GM23248 (cell line): Measurements from ENCODE around the gene ERO1B. TPM values are rescaled to one million over a fixed set of nuclear protein-coding genes. Genes with fewer than 3 reads are reported as not detected.

Experiments used
- DNase-seq: peaks from one replicate; pipeline ENCODE4 v3.0.0-alpha.2; 2015
- H2AFZ ChIP-seq: fragments of 200-600 bp; sonication (generic); 2 replicates; pipeline ENCODE4 v1.6.1; 2016; ENCODE audit warnings: antibody characterized with exemption
- H3F3A ChIP-seq: fragments of 200-600 bp; sonication (generic); 2 replicates; pipeline ENCODE4 v1.6.1; 2016; ENCODE audit warnings: mild to moderate bottlenecking, antibody characterized with exemption, mixed run types; ENCODE audit not compliant: insufficient read depth
- H3K27ac ChIP-seq: fragments of 200-600 bp; sonication (generic); 2 replicates; pipeline ENCODE4 v1.5.1; 2016; ENCODE audit warnings: mild to moderate bottlenecking
- H3K27me3 ChIP-seq: fragments of 200-600 bp; sonication (generic); replicated peaks from 2 replicates; pipeline ENCODE4 v1.6.1; 2016; ENCODE audit warnings: mild to moderate bottlenecking; ENCODE audit not compliant: insufficient read depth
- H3K36me3 ChIP-seq: fragments of 200-600 bp; sonication (generic); 2 replicates; pipeline ENCODE4 v1.6.1; 2016; ENCODE audit warnings: low read depth, mild to moderate bottlenecking
- H3K4me1 ChIP-seq: fragments of 200-600 bp; sonication (generic); 2 replicates; pipeline ENCODE4 v1.6.1; 2016; ENCODE audit warnings: mild to moderate bottlenecking; ENCODE audit not compliant: insufficient read depth
- H3K4me2 ChIP-seq: fragments of 200-600 bp; sonication (generic); one replicate; pipeline ENCODE4 v1.6.1; 2016; ENCODE audit warnings: mild to moderate bottlenecking; ENCODE audit not compliant: unreplicated experiment
- H3K4me3 ChIP-seq: fragments of 200-600 bp; sonication (generic); 2 replicates; pipeline ENCODE4 v1.5.1; 2016; ENCODE audit warnings: mild to moderate bottlenecking
- H3K79me2 ChIP-seq: fragments of 200-600 bp; sonication (generic); 2 replicates; pipeline ENCODE4 v1.6.1; 2016; ENCODE audit warnings: mild to moderate bottlenecking; ENCODE audit not compliant: insufficient read depth
- H3K9ac ChIP-seq: fragments of 200-600 bp; sonication (generic); 2 replicates; pipeline ENCODE4 v1.6.1; 2016; ENCODE audit warnings: mild to moderate bottlenecking
- H3K9me2 ChIP-seq: fragments of 200-600 bp; sonication (generic); 2 replicates; pipeline ENCODE4 v1.6.1; 2016; ENCODE audit warnings: mixed run types, mild to moderate bottlenecking, moderate library complexity; ENCODE audit not compliant: insufficient read depth
- H3K9me3 ChIP-seq: fragments of 200-600 bp; sonication (generic); one replicate; pipeline ENCODE4 v1.6.1; 2017; ENCODE audit warnings: low read depth
- H4K20me1 ChIP-seq: fragments of 200-600 bp; sonication (generic); 2 replicates; pipeline ENCODE4 v1.6.0; 2016; ENCODE audit not compliant: insufficient read depth
- EZH2 ChIP-seq: fragments of 200-600 bp; sonication (generic); IDR thresholded peaks from 2 replicates; pipeline ENCODE4 v1.6.1; 2018; ENCODE audit warnings: antibody characterized with exemption, mild to moderate bottlenecking; ENCODE audit not compliant: insufficient read depth, poor library complexity, severe bottlenecking
- EZH2phosphoT487 ChIP-seq: fragments of 200-600 bp; sonication (generic); IDR thresholded peaks from 2 replicates; pipeline ENCODE4 v1.6.1; 2018; ENCODE audit warnings: antibody characterized with exemption, moderate library complexity, mild to moderate bottlenecking, low read depth; ENCODE audit not compliant: insufficient read depth
- WGBS, 2 experiments: methylation state at CpG; one replicate each; pipeline ENCODE4 v1.1.6; 2015 to 2017; ENCODE audit warnings: low lambda C conversion rate in 2 of 2, low coverage in 1 of 2; ENCODE audit errors: missing lambda C conversion rate in 2 of 2; 5-methylcytosine and 5-hydroxymethylcytosine counted together
- in situ Hi-C: fragments of 300-500 bp; cut with MboI; formaldehyde crosslinking; loops from 2 replicates; pipeline ENCODE4 v1.15.0; 2020
- polyA plus RNA-seq: library from polyadenylated mRNA; unstranded; fragments of >200 nt; fragmentation: Nextera tagmentation; extraction: Ambion mirVana; gene quantifications from 2 replicates; pipeline ENCODE4 v1.2.1, GENCODE V29; 2016
- total RNA-seq: library from RNA; depleted of rRNA; stranded (reverse); fragments of >200 nt; shearing (Covaris generic); gene quantifications from 2 replicates; pipeline ENCODE4 v1.2.3, GENCODE V29; 2014

Gene ERO1B
- total and polyA plus RNA-seq, 2 experiments from 2014 or later: 1.7 to 1.9 TPM

DNA sequence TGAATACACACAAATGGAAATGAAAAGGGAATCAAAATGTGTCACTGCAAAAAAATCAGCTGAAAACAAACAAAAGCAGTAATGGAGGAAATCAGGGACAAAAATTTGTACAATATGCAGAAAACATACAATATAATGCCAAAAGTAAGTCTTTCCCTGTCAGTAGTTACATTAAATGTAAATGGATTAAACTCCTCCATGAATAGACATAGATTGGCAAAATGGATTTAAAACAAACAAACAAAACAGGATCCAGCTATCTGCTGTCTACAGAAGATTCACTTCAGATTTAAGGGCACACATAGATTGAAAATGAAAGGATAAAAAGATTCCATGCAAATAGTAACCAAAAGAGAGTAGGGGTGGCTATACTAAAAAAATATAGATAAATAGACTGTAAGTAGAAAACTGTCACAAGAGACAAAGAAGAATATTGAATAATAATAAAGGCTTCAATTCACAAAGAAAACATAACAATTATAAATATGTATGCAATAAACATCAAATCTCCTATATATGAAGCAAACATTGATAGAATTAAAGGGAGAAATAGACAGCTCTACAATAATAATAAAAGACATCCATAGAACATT is 42.2 kb upstream of the ERO1B start:
- no peak overlapping the region for H3K4me3 ChIP-seq
- no peaks in the 10 kb centered on the region for H3K9me2 ChIP-seq
- H3K9me3 ChIP-seq: peaks cover 9% of the 10 kb centered on the region
- no peak overlapping the region for H3K27ac ChIP-seq
- H3K9ac ChIP-seq: no peak overlapping the region
- TF ChIP-seq EZH2phosphoT487 (no peak), EZH2 (no peak)
- H4K20me1 ChIP-seq: no peaks in the 10 kb centered on the region
- H3K36me3 ChIP-seq: no peaks in the 10 kb centered on the region
- in situ Hi-C loops: no loop called here
- no peaks in the 10 kb centered on the region for H3F3A ChIP-seq
- no peak overlapping the region for H3K4me2 ChIP-seq
- no peaks in the 10 kb centered on the region for H3K4me1 ChIP-seq
- DNase-seq: no peak
- H3K27me3 ChIP-seq: no peaks in the 10 kb centered on the region
- no peaks in the 10 kb centered on the region for H3K79me2 ChIP-seq
- H2AFZ ChIP-seq: no peak overlapping the region

DNA sequence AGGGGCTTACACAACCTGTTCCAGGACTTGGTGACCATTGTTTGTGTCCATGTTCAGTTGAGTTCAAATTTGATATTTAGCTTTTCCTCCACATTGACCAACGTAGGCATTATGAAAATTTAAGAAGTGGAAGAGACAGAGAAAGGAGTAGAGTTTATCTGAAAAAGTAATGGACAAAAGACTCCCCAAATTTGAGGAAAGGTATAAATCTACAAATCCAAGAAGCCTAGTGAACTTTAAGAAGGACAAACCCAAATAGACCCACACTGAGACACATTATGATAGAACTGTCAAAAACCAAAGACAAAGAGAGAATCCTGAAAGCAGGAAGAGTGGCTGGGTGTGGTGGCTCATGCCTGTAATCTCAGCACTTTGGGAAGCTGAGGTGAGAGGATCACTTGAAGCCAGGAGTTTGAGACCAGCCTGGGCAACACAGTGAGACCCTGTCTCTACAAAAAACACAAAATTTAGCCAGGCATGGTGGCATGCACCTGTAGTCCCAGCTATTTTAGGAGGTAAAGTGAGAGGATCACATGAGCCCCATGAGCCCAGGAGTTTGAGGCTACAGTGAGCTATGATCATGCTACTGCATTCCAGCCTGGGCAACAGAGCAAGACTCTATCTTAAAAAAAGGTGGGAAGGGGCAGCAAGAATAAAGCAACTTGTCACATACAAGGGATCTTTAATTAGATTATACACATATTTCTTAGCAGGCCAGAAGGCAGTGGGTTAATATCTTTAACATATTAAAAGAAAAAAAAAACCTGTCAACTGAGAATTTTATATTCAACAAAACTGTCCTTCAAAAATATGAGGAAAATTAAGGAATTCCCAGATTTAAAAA is 41.0 kb upstream of the ERO1B start:
- H4K20me1 ChIP-seq: no peaks in the 10 kb centered on the region
- no peaks in the 10 kb centered on the region for H3K27me3 ChIP-seq
- H3K79me2 ChIP-seq: no peaks in the 10 kb centered on the region
- no peaks in the 10 kb centered on the region for H3K9me2 ChIP-seq
- no peak overlapping the region for H3K27ac ChIP-seq
- in situ Hi-C loops: no loop called here
- peaks cover 9% of the 10 kb centered on the region for H3K9me3 ChIP-seq
- H3F3A ChIP-seq: no peaks in the 10 kb centered on the region
- TF ChIP-seq EZH2: no peak
- no peak for TF ChIP-seq EZH2phosphoT487
- no peak overlapping the region for H3K9ac ChIP-seq
- DNase-seq: no peak
- H3K4me3 ChIP-seq: no peak overlapping the region
- no peak overlapping the region for H3K4me2 ChIP-seq
- H2AFZ ChIP-seq: no peak overlapping the region
- no peaks in the 10 kb centered on the region for H3K36me3 ChIP-seq
- WGBS, 2 experiments: 0 to 8% methylated on average over 1 of the region's 1 CpG
- H3K4me1 ChIP-seq: no peaks in the 10 kb centered on the region

DNA sequence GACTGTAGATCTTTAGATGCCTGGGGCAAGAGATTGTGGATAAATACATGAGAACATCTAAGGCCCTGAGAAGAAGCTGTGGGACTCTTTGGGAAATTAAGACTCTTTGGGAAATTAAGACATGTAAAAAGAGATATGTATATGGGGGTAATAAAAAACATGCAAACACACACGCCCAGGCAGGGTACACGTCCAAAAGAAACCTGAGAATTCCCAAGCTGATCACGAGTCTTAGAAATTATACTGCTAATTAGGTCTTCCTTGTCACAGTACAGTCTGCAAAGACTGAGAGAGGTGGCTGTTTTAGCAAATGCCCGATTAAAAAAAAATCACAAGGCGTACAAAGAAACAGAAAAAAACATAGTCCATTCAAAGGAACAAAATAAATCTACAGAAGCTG is 39.3 kb upstream of the ERO1B start:
- DNase-seq: no peak
- no peaks in the 10 kb centered on the region for H3K4me1 ChIP-seq
- no peaks in the 10 kb centered on the region for H3K36me3 ChIP-seq
- H4K20me1 ChIP-seq: no peaks in the 10 kb centered on the region
- no peak overlapping the region for H2AFZ ChIP-seq
- in situ Hi-C loops: no loop called here
- no peak overlapping the region for H3K27ac ChIP-seq
- H3K9ac ChIP-seq: no peak overlapping the region
- H3K9me3 ChIP-seq: peaks cover 9% of the 10 kb centered on the region
- no peaks in the 10 kb centered on the region for H3K79me2 ChIP-seq
- no peaks in the 10 kb centered on the region for H3F3A ChIP-seq
- TF ChIP-seq EZH2 (no peak), EZH2phosphoT487 (no peak)
- no peak overlapping the region for H3K4me2 ChIP-seq
- no peaks in the 10 kb centered on the region for H3K9me2 ChIP-seq
- no peak overlapping the region for H3K4me3 ChIP-seq
- no peaks in the 10 kb centered on the region for H3K27me3 ChIP-seq
- WGBS, 2 experiments: 9 to 12% methylated on average over 5 of the region's 5 CpGs

DNA sequence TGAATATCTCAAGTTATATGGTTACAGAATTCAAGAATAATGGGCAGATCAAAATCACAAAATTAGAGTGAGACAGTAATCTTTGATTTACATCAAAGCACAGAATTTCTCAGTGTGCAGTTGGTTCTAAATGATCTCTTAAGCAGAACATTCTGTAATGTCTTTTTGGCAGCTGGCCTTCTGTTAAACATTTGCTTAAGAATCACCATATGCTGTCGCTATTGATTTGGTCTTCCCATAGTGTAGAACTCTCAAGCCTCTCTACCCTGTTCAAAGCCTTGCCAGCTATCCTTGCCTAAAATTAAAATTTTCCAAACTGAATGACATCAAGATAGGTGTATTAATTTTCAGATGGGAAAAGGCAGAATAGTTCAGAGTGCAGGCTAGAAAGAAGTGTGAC is 38.9 kb upstream of the ERO1B start:
- H3K4me3 ChIP-seq: no peak overlapping the region
- in situ Hi-C loops: no loop called here
- no peaks in the 10 kb centered on the region for H3K79me2 ChIP-seq
- H3K9ac ChIP-seq: no peak overlapping the region
- no peaks in the 10 kb centered on the region for H4K20me1 ChIP-seq
- no peak for DNase-seq
- H3K27ac ChIP-seq: no peak overlapping the region
- no peak overlapping the region for H2AFZ ChIP-seq
- no peaks in the 10 kb centered on the region for H3F3A ChIP-seq
- no peaks in the 10 kb centered on the region for H3K27me3 ChIP-seq
- H3K4me1 ChIP-seq: no peaks in the 10 kb centered on the region
- H3K9me3 ChIP-seq: peaks cover 9% of the 10 kb centered on the region
- TF ChIP-seq EZH2phosphoT487 (no peak), EZH2 (no peak)
- no peaks in the 10 kb centered on the region for H3K36me3 ChIP-seq
- no peak overlapping the region for H3K4me2 ChIP-seq
- WGBS, 2 experiments: 0% methylated on average over 1 of the region's 1 CpG
- H3K9me2 ChIP-seq: no peaks in the 10 kb centered on the region
